Neural progenitor cell (in vitro differentiated cells): ENCODE results near the gene TBC1D24.

Experiments used
- EZH2 ChIP-seq: fragments of 200-600 bp; sonication (generic); IDR thresholded peaks from 2 replicates; pipeline ENCODE4 v1.6.1; 2017; ENCODE audit warnings: antibody characterized with exemption, mild to moderate bottlenecking, moderate library complexity
- TF ChIP-seq, protein P1 (sequence below): fragments of 200-600 bp; sonication (generic); IDR thresholded peaks from 2 replicates; pipeline ENCODE4 v1.5.1; 2017; ENCODE audit warnings: antibody characterized with exemption, mild to moderate bottlenecking

DNA sequence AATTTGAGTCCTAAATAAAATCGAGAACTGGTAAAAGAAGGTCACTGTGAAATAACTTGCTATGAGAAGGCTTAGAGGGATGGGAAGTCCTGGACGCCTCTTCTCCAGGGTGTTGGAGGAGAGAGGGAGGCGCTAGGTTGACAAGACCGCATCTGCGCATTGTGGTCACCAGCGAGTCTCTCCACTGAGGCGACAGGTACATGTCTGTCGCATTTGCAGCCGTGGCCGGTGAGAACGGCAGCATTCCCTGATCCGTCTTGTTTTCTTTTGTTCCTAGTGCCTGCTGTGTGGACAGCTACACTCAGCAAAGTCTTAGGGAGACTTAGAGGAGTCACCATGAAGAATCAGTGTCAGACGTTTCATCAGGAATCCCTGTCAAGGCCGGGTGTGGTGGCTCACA lies 30.8 kb downstream of the TBC1D24 start:
- TF ChIP-seq EZH2: no peak
- TF ChIP-seq, protein P1, sequence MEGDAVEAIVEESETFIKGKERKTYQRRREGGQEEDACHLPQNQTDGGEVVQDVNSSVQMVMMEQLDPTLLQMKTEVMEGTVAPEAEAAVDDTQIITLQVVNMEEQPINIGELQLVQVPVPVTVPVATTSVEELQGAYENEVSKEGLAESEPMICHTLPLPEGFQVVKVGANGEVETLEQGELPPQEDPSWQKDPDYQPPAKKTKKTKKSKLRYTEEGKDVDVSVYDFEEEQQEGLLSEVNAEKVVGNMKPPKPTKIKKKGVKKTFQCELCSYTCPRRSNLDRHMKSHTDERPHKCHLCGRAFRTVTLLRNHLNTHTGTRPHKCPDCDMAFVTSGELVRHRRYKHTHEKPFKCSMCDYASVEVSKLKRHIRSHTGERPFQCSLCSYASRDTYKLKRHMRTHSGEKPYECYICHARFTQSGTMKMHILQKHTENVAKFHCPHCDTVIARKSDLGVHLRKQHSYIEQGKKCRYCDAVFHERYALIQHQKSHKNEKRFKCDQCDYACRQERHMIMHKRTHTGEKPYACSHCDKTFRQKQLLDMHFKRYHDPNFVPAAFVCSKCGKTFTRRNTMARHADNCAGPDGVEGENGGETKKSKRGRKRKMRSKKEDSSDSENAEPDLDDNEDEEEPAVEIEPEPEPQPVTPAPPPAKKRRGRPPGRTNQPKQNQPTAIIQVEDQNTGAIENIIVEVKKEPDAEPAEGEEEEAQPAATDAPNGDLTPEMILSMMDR: no peak
